Tibial nerve (tissue), 4 donors: Measurements from ENCODE around the gene SLC25A34. TPM values are rescaled to one million over a fixed set of nuclear protein-coding genes. Genes with fewer than 3 reads are reported as not detected.

Experiments
- DNase-seq, 2 donors: peaks; one replicate each; pipeline ENCODE4 v3.0.0-alpha.2; 2019; ENCODE audit warnings: low spot score in 2 of 2
- H3K27ac ChIP-seq, 4 donors: fragments of 200-600 bp; sonication (generic) in 3 of 4; one replicate each; pipeline ENCODE4 v1.5.1; 2017 to 2019; ENCODE audit warnings: mild to moderate bottlenecking in 1 of 4
- H3K27me3 ChIP-seq, 2 donors: fragments of 200-600 bp; sonication (generic) in 1 of 2; one replicate each; pipeline versions ENCODE4 v1.5.1 to v1.6.0; 2017 to 2019
- H3K36me3 ChIP-seq, 3 donors: fragments of 200-600 bp; sonication (generic); one replicate each; pipeline ENCODE4 v1.5.1; 2018 to 2019
- H3K4me1 ChIP-seq, 4 donors: fragments of 200-600 bp; sonication (generic) in 3 of 4; one replicate each; pipeline ENCODE4 v1.5.1; 2017 to 2019
- H3K4me3 ChIP-seq, 4 donors: fragments of 200-600 bp; sonication (generic) in 3 of 4; one replicate each; pipeline ENCODE4 v1.5.1; 2017 to 2019; ENCODE audit warnings: mild to moderate bottlenecking in 1 of 4, moderate library complexity in 1 of 4
- H3K9me3 ChIP-seq, 4 donors: fragments of 200-600 bp; sonication (generic) in 3 of 4; one replicate each; pipeline ENCODE4 v1.5.1; 2017 to 2019
- CTCF ChIP-seq, 5 experiments: fragments of 200-600 bp in 3 of 5; fragments of 450-650 bp in 2 of 5; sonication (generic) in 3 of 5; IDR thresholded peaks; one replicate each; pipeline ENCODE4 v1.5.1; 2016 to 2019; ENCODE audit warnings: antibody characterized with exemption in 5 of 5, mild to moderate bottlenecking in 3 of 5, moderate library complexity in 2 of 5
- EP300 ChIP-seq, 2 donors: sonication (generic); formaldehyde crosslinking; IDR thresholded peaks; one replicate each; pipeline ENCODE4 v1.6.1; 2017; ENCODE audit warnings: antibody characterized with exemption in 2 of 2, mild to moderate bottlenecking in 1 of 2
- POLR2A ChIP-seq, 2 donors: fragments of 450-650 bp; IDR thresholded peaks; one replicate each; pipeline ENCODE4 v1.6.1; 2017; ENCODE audit warnings: antibody characterized with exemption in 2 of 2, mild to moderate bottlenecking in 2 of 2, moderate library complexity in 2 of 2
- WGBS, 2 donors: methylation state at CpG; one replicate each; pipeline ENCODE4 v1.1.5; 2018; 5-methylcytosine and 5-hydroxymethylcytosine counted together
- total RNA-seq, 4 donors: library from RNA; depleted of rRNA; stranded (reverse); fragments of >200 nt; gene quantifications; one replicate each; pipeline ENCODE4 v1.1.0, GENCODE V29; 2016

Gene SLC25A34
- total RNA-seq, 4 donors from 2014 or later, result 2.8 to 23.7 (median 3.3) TPM

- Histone ChIP-seq H3K4me1 (peaks cover 0 to 72% (median 26%) of the 10 kb centered on the region in 4 donors), H3K27ac (peak overlapping the region; percentile 85 to 97 (median 94)), H3K4me3 (no peak overlapping the region), H3K9me3 (no peaks in the 10 kb centered on the region), H3K27me3 (no peaks in the 10 kb centered on the region), H3K36me3 (no peaks in the 10 kb centered on the region)
- no peak for DNase-seq
- 88 to 98% methylated on average over 11 of the region's 11 CpGs for WGBS, 2 donors
- no peak for TF ChIP-seq EP300 (IDR thresholded peaks at IDR 0.05)
- TF ChIP-seq CTCF (IDR thresholded peaks at IDR 0.05), result no peak
- TF ChIP-seq POLR2A (IDR thresholded peaks at IDR 0.05), result no peak
Observed at GRCh38 chr1:15705184-15705566, 30.9 kb upstream of the SLC25A34 start.

GRCh38 chr1:15706751-15707150 lies 29.3 kb upstream of the SLC25A34 start:
- DNase-seq, result no peak
- 76 to 85% methylated on average over 7 of the region's 7 CpGs for WGBS, 2 donors
- H3K9me3 ChIP-seq, result no peaks in the 10 kb centered on the region
- peak overlapping the region in 1 of 4 donors; percentile 59 for H3K27ac ChIP-seq
- no peak for TF ChIP-seq POLR2A (IDR thresholded peaks at IDR 0.05)
- no peak for TF ChIP-seq CTCF (IDR thresholded peaks at IDR 0.05)
- TF ChIP-seq EP300 (IDR thresholded peaks at IDR 0.05), result no peak
- no peak overlapping the region for H3K4me3 ChIP-seq
- H3K4me1 ChIP-seq, result peaks cover 0 to 59% (median 20%) of the 10 kb centered on the region in 4 donors
- H3K27me3 ChIP-seq, result no peaks in the 10 kb centered on the region
- no peaks in the 10 kb centered on the region for H3K36me3 ChIP-seq

- TF ChIP-seq EP300 (IDR thresholded peaks at IDR 0.05) (no peak), POLR2A (IDR thresholded peaks at IDR 0.05) (no peak), CTCF (IDR thresholded peaks at IDR 0.05) (no peak)
- 82% methylated on average over 8 of the region's 8 CpGs for WGBS, 2 donors
- DNase-seq, result no peak
- H3K27ac ChIP-seq, result peak overlapping the region in 2 of 4 donors; percentile 4 to 51
- H3K27me3 ChIP-seq, result no peaks in the 10 kb centered on the region
- H3K9me3 ChIP-seq, result no peaks in the 10 kb centered on the region
- no peak overlapping the region for H3K4me3 ChIP-seq
- no peaks in the 10 kb centered on the region for H3K36me3 ChIP-seq
- H3K4me1 ChIP-seq, result peaks cover 0 to 57% (median 20%) of the 10 kb centered on the region in 4 donors
Observed at GRCh38 chr1:15707239-15707925, 28.7 kb upstream of the SLC25A34 start.

- Histone ChIP-seq H3K36me3 (no peaks in the 10 kb centered on the region), H3K4me3 (no peak overlapping the region), H3K27me3 (no peaks in the 10 kb centered on the region), H3K27ac (no peak overlapping the region), H3K4me1 (peaks cover 0 to 56% (median 12%) of the 10 kb centered on the region in 4 donors), H3K9me3 (no peaks in the 10 kb centered on the region)
- DNase-seq, result no peak
- 86 to 93% methylated on average over 15 of the region's 15 CpGs for WGBS, 2 donors
- no peak for TF ChIP-seq POLR2A (IDR thresholded peaks at IDR 0.05)
- no peak for TF ChIP-seq CTCF (IDR thresholded peaks at IDR 0.05)
- TF ChIP-seq EP300 (IDR thresholded peaks at IDR 0.05), result no peak
Observed at GRCh38 chr1:15708486-15709137, 27.4 kb upstream of the SLC25A34 start.

GRCh38 chr1:15709226-15709625 lies 26.8 kb upstream of the SLC25A34 start:
- no peak overlapping the region for H3K4me3 ChIP-seq
- TF ChIP-seq EP300 (IDR thresholded peaks at IDR 0.05) (no peak), POLR2A (IDR thresholded peaks at IDR 0.05) (no peak), CTCF (IDR thresholded peaks at IDR 0.05) (no peak)
- DNase-seq, result no peak
- H3K27me3 ChIP-seq, result no peaks in the 10 kb centered on the region
- peaks cover 0 to 55% (median 9%) of the 10 kb centered on the region in 4 donors for H3K4me1 ChIP-seq
- WGBS, 2 donors, result 90 to 100% methylated on average over 4 of the region's 4 CpGs
- no peaks in the 10 kb centered on the region for H3K9me3 ChIP-seq
- H3K36me3 ChIP-seq, result no peaks in the 10 kb centered on the region
- H3K27ac ChIP-seq, result no peak overlapping the region
